AG04449 (cell line): ENCODE results near the gene ZNF224.

Source experiments
- CTCF ChIA-PET: fragments of 350-600 bp; formaldehyde crosslinking; extraction: SDS; loops from one replicate; lab custom pipeline; 2021; ENCODE audit warnings: antibody characterized with exemption; lab: Yijun Ruan, JAX
- POLR2A ChIA-PET: fragments of 400-600, 350-600 bp; formaldehyde crosslinking; extraction: SDS; loops from one replicate; lab custom pipeline; 2020; ENCODE audit warnings: antibody characterized with exemption, inconsistent platforms; lab: Yijun Ruan, JAX
- DNase-seq: peaks from one replicate; pipeline ENCODE4 v3.0.0-alpha.2; 2010; ENCODE audit warnings: low read depth, low spot score
- H3K4me3 ChIP-seq: 2 replicates; pipeline ENCODE4 v1.5.1; 2011; ENCODE audit warnings: low read depth, mild to moderate bottlenecking, control low read depth, low read length
- CTCF ChIP-seq: IDR thresholded peaks from one replicate; pipeline ENCODE4 v1.5.1; 2011; ENCODE audit warnings: mild to moderate bottlenecking, moderate library complexity, low read length, control low read depth, inconsistent platforms; ENCODE audit not compliant: insufficient read depth; ENCODE audit errors: missing control alignments

The ZNF224 gene

GRCh38 chr19:44093931-44094765, at the start of gene ZNF224:
Gene ZNF224 (plus strand): TSS chr19:44094361. CDS start chr19:44097874, 3,513 bp downstream.
- CTCF ChIA-PET, result interaction anchor here (1.2 to 1.3 kb wide), 2 partner anchors 13 to 45 kb away, joined by 3 to 5 read pairs; no protein-coding TSS in a partner anchor

GRCh38 chr19:44050740-44051649, 43.2 kb upstream of the ZNF224 start:
- DNase-seq, result no peak
- TF ChIP-seq CTCF, result no peak
- peak overlapping the region; percentile 94 for H3K4me3 ChIP-seq
- ChIA-PET POLR2A (interaction anchor here (0.6 to 0.8 kb wide), 2 partner anchors 11 to 161 kb away, joined by 3 read pairs; partner anchors contain the start of gene ZNF227), CTCF (no interaction called here)

More at GRCh38 chr19:44093931-44094765, at the start of gene ZNF224:
- DNase-seq, result no peak
- peak within 1 kb of the TSS; percentile 84 for H3K4me3 ChIP-seq
- POLR2A ChIA-PET, result interaction anchor here (1.1 kb wide), 1 partner anchor 159 kb away, joined by 3 read pairs; the partner anchor contains the start of gene ZNF45
- TF ChIP-seq CTCF, result no peak

DNA sequence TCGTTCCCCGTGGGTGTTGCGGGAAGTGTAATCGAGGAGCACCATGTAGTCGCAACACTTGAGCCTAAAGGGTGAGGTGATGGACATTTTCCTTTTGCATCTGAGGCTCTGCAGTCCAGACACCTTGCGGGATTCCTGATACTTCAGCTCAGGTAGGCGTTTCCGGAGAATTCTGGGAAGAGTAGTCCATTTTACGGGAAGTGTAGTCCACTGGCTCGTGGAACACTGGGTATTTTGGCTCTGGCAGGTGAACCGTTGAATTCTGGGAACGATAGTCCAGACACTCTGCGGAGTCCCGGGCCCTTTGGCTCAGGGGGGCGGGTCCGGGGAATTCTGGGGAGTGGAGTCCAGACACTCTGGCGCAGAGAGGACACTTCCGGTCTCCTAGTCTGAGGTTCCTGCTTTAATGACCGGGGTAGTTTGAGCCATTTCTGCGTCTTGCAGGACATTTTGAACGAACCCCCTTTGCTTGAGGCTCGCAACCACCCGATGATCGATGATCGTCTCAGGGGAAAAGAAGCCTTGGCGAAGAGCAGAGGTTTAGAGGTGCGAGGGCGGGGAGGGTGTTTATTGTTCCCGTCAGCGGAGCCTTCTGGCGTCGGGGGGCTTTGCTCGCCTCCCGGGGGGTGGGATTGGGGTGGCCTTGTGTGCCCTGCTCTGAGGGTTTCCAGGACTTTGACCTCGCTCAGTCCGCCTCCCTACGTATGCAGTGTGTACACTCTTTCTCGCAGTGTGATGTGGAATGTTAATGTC, 42.3 kb upstream of the ZNF224 start, which contains the start of gene ZNF223:
TSS of gene ZNF223 (plus strand) at position 387 of the 753 bp plus-strand sequence. CDS start 3,141 bp downstream, outside the sequence.
- peak; percentile 50 for DNase-seq
- no peak for TF ChIP-seq CTCF
- ChIA-PET POLR2A (interaction anchor here (0.8 kb wide), 1 partner anchor 10 kb away, joined by 3 read pairs; no protein-coding TSS in a partner anchor), CTCF (no interaction called here)
- peak within 1 kb of the TSS; percentile 94 for H3K4me3 ChIP-seq

GRCh38 chr19:44055870-44056269, 38.3 kb upstream of the ZNF224 start:
- DNase-seq, result no peak
- ChIA-PET CTCF (no interaction called here), POLR2A (no interaction called here)
- TF ChIP-seq CTCF, result no peak
- no peak overlapping the region for H3K4me3 ChIP-seq

DNA sequence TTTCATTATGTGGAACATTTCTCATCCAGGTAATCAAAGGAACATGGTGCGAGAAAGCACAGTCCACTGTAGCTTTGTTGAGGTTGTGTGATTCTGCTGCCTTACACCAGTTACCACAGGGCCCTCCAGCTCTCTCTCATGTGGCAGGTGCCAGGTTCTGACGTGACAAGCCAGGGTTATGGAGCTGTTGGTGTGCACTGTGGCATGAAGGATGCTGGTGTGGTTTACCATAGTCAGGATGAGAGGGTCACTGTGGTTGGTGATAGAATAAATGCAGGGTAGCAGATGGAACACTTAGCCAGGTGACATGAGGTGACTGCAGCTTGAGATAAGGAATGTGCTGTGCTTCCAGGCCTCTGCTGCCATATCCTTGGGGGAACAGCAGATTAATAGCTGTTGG, 34.9 kb upstream of the ZNF224 start:
- TF ChIP-seq CTCF, result no peak
- ChIA-PET CTCF (no interaction called here), POLR2A (no interaction called here)
- DNase-seq, result no peak
- H3K4me3 ChIP-seq, result no peak overlapping the region
